ENCODE results near the gene CFAP210. TPM values are rescaled to one million over a fixed set of nuclear protein-coding genes. Genes with fewer than 3 reads are reported as not detected.
"Not testable (repeated sequence)": the region's sequence is repeated elsewhere in the genome, so short reads cannot be mapped to it uniquely, and the experiment has no call there.

CFAP210 gene
- total and polyA plus RNA-seq, 2 experiments from 2014 or later: 0.30 TPM; not detected in 1

GRCh38 chr2:169693360-169693759 is 845 bp downstream of the CFAP210 start:
- H3K9me3 ChIP-seq (ENCODE audit: low read depth): no peaks in the 10 kb centered on the region
- H3K4me3 ChIP-seq: no peak overlapping the region
- peak overlapping the region; percentile 87 for H3K4me2 ChIP-seq
- H3K27ac ChIP-seq: no peak overlapping the region
- peak overlapping the region; percentile 79 for H2AFZ ChIP-seq
- no peak for DNase-seq (ENCODE audit: low spot score)
- peaks cover 4% of the 10 kb centered on the region for H3K79me2 ChIP-seq
- no peaks in the 10 kb centered on the region for H3K9me2 ChIP-seq (replicated peaks; ENCODE audit: insufficient read depth)
- no peaks in the 10 kb centered on the region for H3K4me1 ChIP-seq (ENCODE audit: insufficient read depth)
- 27% methylated on average over 4 of the region's 4 CpGs for WGBS (ENCODE audit: low lambda C conversion rate, missing lambda C conversion rate)
- TF ChIP-seq, protein P1, sequence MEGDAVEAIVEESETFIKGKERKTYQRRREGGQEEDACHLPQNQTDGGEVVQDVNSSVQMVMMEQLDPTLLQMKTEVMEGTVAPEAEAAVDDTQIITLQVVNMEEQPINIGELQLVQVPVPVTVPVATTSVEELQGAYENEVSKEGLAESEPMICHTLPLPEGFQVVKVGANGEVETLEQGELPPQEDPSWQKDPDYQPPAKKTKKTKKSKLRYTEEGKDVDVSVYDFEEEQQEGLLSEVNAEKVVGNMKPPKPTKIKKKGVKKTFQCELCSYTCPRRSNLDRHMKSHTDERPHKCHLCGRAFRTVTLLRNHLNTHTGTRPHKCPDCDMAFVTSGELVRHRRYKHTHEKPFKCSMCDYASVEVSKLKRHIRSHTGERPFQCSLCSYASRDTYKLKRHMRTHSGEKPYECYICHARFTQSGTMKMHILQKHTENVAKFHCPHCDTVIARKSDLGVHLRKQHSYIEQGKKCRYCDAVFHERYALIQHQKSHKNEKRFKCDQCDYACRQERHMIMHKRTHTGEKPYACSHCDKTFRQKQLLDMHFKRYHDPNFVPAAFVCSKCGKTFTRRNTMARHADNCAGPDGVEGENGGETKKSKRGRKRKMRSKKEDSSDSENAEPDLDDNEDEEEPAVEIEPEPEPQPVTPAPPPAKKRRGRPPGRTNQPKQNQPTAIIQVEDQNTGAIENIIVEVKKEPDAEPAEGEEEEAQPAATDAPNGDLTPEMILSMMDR (IDR thresholded peaks at IDR 0.05; ENCODE audit: poor library complexity): peak; percentile 15
- TF ChIP-seq EZH2 (IDR thresholded peaks at IDR 0.05; ENCODE audit: borderline replicate concordance): no peak
- TF ChIP-seq EZH2phosphoT487 (IDR thresholded peaks at IDR 0.05; ENCODE audit: low read depth, severe bottlenecking, unreplicated experiment): no peak
- H4K20me1 ChIP-seq (ENCODE audit: insufficient read depth, poor library complexity, severe bottlenecking): no peaks in the 10 kb centered on the region
- H3K27me3 ChIP-seq: no peaks in the 10 kb centered on the region
- no peaks in the 10 kb centered on the region for H3K36me3 ChIP-seq (replicated peaks; ENCODE audit: insufficient read depth, low read depth)

GRCh38 chr2:169692718-169693117 is 1.5 kb downstream of the CFAP210 start:
- Histone ChIP-seq H3K79me2 (peaks cover under 1% of the 10 kb centered on the region), H3K9me2 (replicated peaks; ENCODE audit: insufficient read depth) (no peaks in the 10 kb centered on the region), H3K4me1 (ENCODE audit: insufficient read depth) (no peaks in the 10 kb centered on the region), H4K20me1 (ENCODE audit: insufficient read depth, poor library complexity, severe bottlenecking) (no peaks in the 10 kb centered on the region), H3K9me3 (ENCODE audit: low read depth) (no peaks in the 10 kb centered on the region), H3K36me3 (replicated peaks; ENCODE audit: insufficient read depth, low read depth) (no peaks in the 10 kb centered on the region), H3K27ac (no peak overlapping the region), H3K27me3 (no peaks in the 10 kb centered on the region), H2AFZ (no peak overlapping the region), H3K4me3 (no peak overlapping the region), H3K4me2 (no peak overlapping the region)
- TF ChIP-seq, protein P1 (IDR thresholded peaks at IDR 0.05; ENCODE audit: poor library complexity): no peak
- TF ChIP-seq EZH2 (IDR thresholded peaks at IDR 0.05; ENCODE audit: borderline replicate concordance) (no peak), EZH2phosphoT487 (IDR thresholded peaks at IDR 0.05; ENCODE audit: low read depth, severe bottlenecking, unreplicated experiment) (no peak)
- 49% methylated on average over 3 of the region's 3 CpGs for WGBS (ENCODE audit: low lambda C conversion rate, missing lambda C conversion rate)
- no peak for DNase-seq (ENCODE audit: low spot score)

- TF ChIP-seq, protein P1 (IDR thresholded peaks at IDR 0.05; ENCODE audit: poor library complexity): no peak
- TF ChIP-seq EZH2phosphoT487 (IDR thresholded peaks at IDR 0.05; ENCODE audit: low read depth, severe bottlenecking, unreplicated experiment) (no peak), EZH2 (IDR thresholded peaks at IDR 0.05; ENCODE audit: borderline replicate concordance) (no peak)
- no peaks in the 10 kb centered on the region for H3K9me2 ChIP-seq (replicated peaks; ENCODE audit: insufficient read depth)
- DNase-seq (ENCODE audit: low spot score): no peak
- 71% methylated on average over 1 of the region's 1 CpG for WGBS (ENCODE audit: low lambda C conversion rate, missing lambda C conversion rate)
- no peaks in the 10 kb centered on the region for H3K79me2 ChIP-seq
- no peaks in the 10 kb centered on the region for H4K20me1 ChIP-seq (ENCODE audit: insufficient read depth, poor library complexity, severe bottlenecking)
- H3K27me3 ChIP-seq: no peaks in the 10 kb centered on the region
- H3K36me3 ChIP-seq (replicated peaks; ENCODE audit: insufficient read depth, low read depth): no peaks in the 10 kb centered on the region
- H3K27ac ChIP-seq: no peak overlapping the region
- no peaks in the 10 kb centered on the region for H3K9me3 ChIP-seq (ENCODE audit: low read depth)
- no peak overlapping the region for H2AFZ ChIP-seq
- H3K4me1 ChIP-seq (ENCODE audit: insufficient read depth): no peaks in the 10 kb centered on the region
- no peak overlapping the region for H3K4me2 ChIP-seq
- H3K4me3 ChIP-seq: no peak overlapping the region
Observed at GRCh38 chr2:169690958-169691357, 3.2 kb downstream of the CFAP210 start.

GRCh38 chr2:169687943-169688342 is 6.3 kb downstream of the CFAP210 start:
- not testable (repeated sequence) for H3K27me3 ChIP-seq

DNA sequence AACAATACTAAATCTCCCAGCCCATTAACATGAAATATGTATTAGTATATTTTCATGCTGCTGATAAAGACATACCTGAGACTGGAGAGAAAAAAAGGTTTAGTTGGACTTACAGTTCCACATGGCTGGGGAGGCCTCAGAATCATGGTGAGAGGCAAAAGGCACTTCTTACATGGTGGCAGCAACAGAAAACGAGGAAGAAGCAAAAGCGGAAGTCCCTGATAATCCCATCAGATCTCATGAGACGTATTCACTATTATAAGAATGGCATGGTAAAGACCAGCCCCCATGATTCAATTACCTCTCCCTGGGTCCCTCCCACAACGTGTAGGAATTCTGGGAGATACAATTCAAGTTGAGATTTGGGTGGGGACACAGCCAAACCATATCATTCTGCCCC is 7.4 kb downstream of the CFAP210 start:
- not testable (repeated sequence) for DNase-seq (ENCODE audit: low spot score); H3K4me1 ChIP-seq (ENCODE audit: insufficient read depth); H3K27me3 ChIP-seq; H2AFZ ChIP-seq; H3K27ac ChIP-seq; H3K9me3 ChIP-seq (ENCODE audit: low read depth); H3K79me2 ChIP-seq; H3K4me2 ChIP-seq; H4K20me1 ChIP-seq (ENCODE audit: insufficient read depth, poor library complexity, severe bottlenecking); H3K9me2 ChIP-seq (replicated peaks; ENCODE audit: insufficient read depth); H3K4me3 ChIP-seq; H3K36me3 ChIP-seq (replicated peaks; ENCODE audit: insufficient read depth, low read depth)
- 85% methylated on average over 4 of the region's 4 CpGs for WGBS (ENCODE audit: low lambda C conversion rate, missing lambda C conversion rate)

More at GRCh38 chr2:169687943-169688342, 6.3 kb downstream of the CFAP210 start:
- H3K27ac ChIP-seq; H3K4me2 ChIP-seq; H3K36me3 ChIP-seq (replicated peaks; ENCODE audit: insufficient read depth, low read depth); H3K9me3 ChIP-seq (ENCODE audit: low read depth); H3K4me1 ChIP-seq (ENCODE audit: insufficient read depth); H3K79me2 ChIP-seq; H3K9me2 ChIP-seq (replicated peaks; ENCODE audit: insufficient read depth); H4K20me1 ChIP-seq (ENCODE audit: insufficient read depth, poor library complexity, severe bottlenecking); DNase-seq (ENCODE audit: low spot score); H3K4me3 ChIP-seq; H2AFZ ChIP-seq: not testable (repeated sequence)

DNA sequence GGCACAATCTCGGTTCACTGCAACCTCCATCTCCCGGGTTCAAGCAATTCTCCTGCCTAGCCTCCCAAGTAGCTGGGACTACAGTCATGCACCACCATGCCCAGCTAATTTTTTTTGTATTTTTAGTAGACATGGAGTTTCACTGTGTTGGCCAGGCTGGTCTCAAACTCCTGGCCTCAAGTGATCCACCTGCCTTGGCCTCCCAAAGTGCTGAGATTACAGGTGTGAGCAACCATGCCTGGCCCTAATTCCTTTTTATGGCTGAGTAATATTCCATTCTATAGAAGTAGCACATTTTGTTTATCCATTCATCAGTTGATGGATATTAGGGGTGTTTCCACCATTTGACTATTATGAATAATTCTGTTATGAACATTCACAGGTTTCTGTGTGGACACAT is 9.5 kb downstream of the CFAP210 start:
- not testable (repeated sequence) for H3K4me2 ChIP-seq; DNase-seq (ENCODE audit: low spot score)
- 92% methylated on average over 2 of the region's 2 CpGs for WGBS (ENCODE audit: low lambda C conversion rate, missing lambda C conversion rate)

More for the DNA sequence above, 9.5 kb downstream of the CFAP210 start:
- H3K27me3 ChIP-seq; H3K79me2 ChIP-seq; H3K36me3 ChIP-seq (replicated peaks; ENCODE audit: insufficient read depth, low read depth); H3K4me3 ChIP-seq; H4K20me1 ChIP-seq (ENCODE audit: insufficient read depth, poor library complexity, severe bottlenecking); H3K27ac ChIP-seq; H3K9me2 ChIP-seq (replicated peaks; ENCODE audit: insufficient read depth); H2AFZ ChIP-seq; H3K4me1 ChIP-seq (ENCODE audit: insufficient read depth); H3K9me3 ChIP-seq (ENCODE audit: low read depth): not testable (repeated sequence)
